SU-DHL-6 (cell line): ENCODE results near the gene FBXO17.
"Not testable (repeated sequence)": the region's sequence is repeated elsewhere in the genome, so short reads cannot be mapped to it uniquely, and the experiment has no call there.

Source experiments
- H2AFZ ChIP-seq: fragments of 200-600 bp; sonication (generic); 2 replicates; pipeline ENCODE4 v1.6.1; 2014; ENCODE audit warnings: low read depth, mild to moderate bottlenecking, moderate library complexity, mixed read lengths, antibody characterized with exemption, low read length; ENCODE audit not compliant: severe bottlenecking
- H3F3A ChIP-seq: fragments of 200-600 bp; shearing (Covaris generic); 2 replicates; pipeline ENCODE4 v1.6.0; 2016; ENCODE audit warnings: antibody characterized with exemption, mild to moderate bottlenecking; ENCODE audit not compliant: insufficient read depth
- H3K27ac ChIP-seq: fragments of 200-600 bp; sonication (generic); 2 replicates; pipeline ENCODE4 v1.5.1; 2016; ENCODE audit warnings: low read depth, mild to moderate bottlenecking, low read length, moderate library complexity, mixed read lengths
- H3K27me3 ChIP-seq: fragments of 200-600 bp; sonication (generic), shearing (Covaris generic); 2 replicates; pipeline ENCODE4 v1.6.0; 2014; ENCODE audit warnings: mild to moderate bottlenecking, low read length
- H3K36me3 ChIP-seq: fragments of 200-600 bp; sonication (generic); 2 replicates; pipeline ENCODE4 v1.6.1; 2014; ENCODE audit warnings: mild to moderate bottlenecking, low read length, mixed read lengths
- H3K4me2 ChIP-seq: fragments of 300-600, 200-600 bp; shearing (Covaris generic), sonication (generic); 2 replicates; pipeline ENCODE4 v1.6.0; 2014; ENCODE audit warnings: low read length, low read depth, mild to moderate bottlenecking; ENCODE audit not compliant: poor library complexity, severe bottlenecking
- H3K4me3 ChIP-seq: fragments of 200-600 bp; sonication (generic); 2 replicates; pipeline ENCODE4 v1.5.1; 2014; ENCODE audit warnings: antibody characterized with exemption, low read length, mild to moderate bottlenecking, mixed read lengths; ENCODE audit not compliant: insufficient read depth, poor library complexity, severe bottlenecking
- H3K79me2 ChIP-seq: fragments of 200-600 bp; sonication (generic); 2 replicates; pipeline ENCODE4 v1.6.1; 2014; ENCODE audit warnings: mild to moderate bottlenecking, low read length, moderate library complexity; ENCODE audit not compliant: insufficient read depth
- H3K9ac ChIP-seq: fragments of 200-600 bp; sonication (generic); 2 replicates; pipeline ENCODE4 v1.7.0; 2014; ENCODE audit warnings: mild to moderate bottlenecking, low read length
- H3K9me2 ChIP-seq: fragments of 200-600 bp; sonication (generic); replicated peaks from 2 replicates; pipeline ENCODE4 v1.6.1; 2014; ENCODE audit warnings: low read length; ENCODE audit not compliant: insufficient read depth
- H3K9me3 ChIP-seq: fragments of 200-600 bp; sonication (generic); 2 replicates; pipeline ENCODE4 v1.6.1; 2014; ENCODE audit warnings: low read length, mixed read lengths; ENCODE audit not compliant: insufficient read depth
- H4K20me1 ChIP-seq: fragments of 200-600 bp; sonication (generic); 2 replicates; pipeline ENCODE4 v1.6.1; 2014; ENCODE audit warnings: low read depth, mild to moderate bottlenecking, antibody characterized with exemption, low read length, moderate library complexity, mixed read lengths
- CTCF ChIP-seq: fragments of 200-600 bp; sonication (generic); IDR thresholded peaks from one replicate; pipeline ENCODE4 v1.5.1; 2017; ENCODE audit warnings: antibody characterized with exemption, mild to moderate bottlenecking, low read length, moderate library complexity; ENCODE audit not compliant: insufficient read depth, poor library complexity, severe bottlenecking
- EZH2phosphoT487 ChIP-seq: fragments of 200-600 bp; sonication (generic), shearing (Covaris generic); conservative IDR thresholded peaks from 2 replicates; pipeline ENCODE4 v1.6.1; 2018; ENCODE audit warnings: mild to moderate bottlenecking, antibody characterized with exemption, low read length, moderate library complexity, mixed read lengths

Gene FBXO17

GRCh38 chr19:38944981-38945506, 30.5 kb downstream of the FBXO17 start:
- H3K79me2 ChIP-seq: no peaks in the 10 kb centered on the region
- H3K9me3 ChIP-seq: no peaks in the 10 kb centered on the region
- no peak overlapping the region for H3K4me2 ChIP-seq
- H3K4me3 ChIP-seq: no peak overlapping the region
- H3K27me3 ChIP-seq: no peaks in the 10 kb centered on the region
- no peaks in the 10 kb centered on the region for H3K9me2 ChIP-seq
- H3K9ac ChIP-seq: no peak overlapping the region
- no peaks in the 10 kb centered on the region for H4K20me1 ChIP-seq
- H2AFZ ChIP-seq: no peak overlapping the region
- no peak overlapping the region for H3K27ac ChIP-seq
- no peak for TF ChIP-seq EZH2phosphoT487
- TF ChIP-seq CTCF: no peak
- H3K36me3 ChIP-seq: no peaks in the 10 kb centered on the region
- H3F3A ChIP-seq: no peaks in the 10 kb centered on the region

GRCh38 chr19:38942471-38943181, 32.9 kb downstream of the FBXO17 start:
- no peaks in the 10 kb centered on the region for H3K79me2 ChIP-seq

GRCh38 chr19:38941979-38942378, 33.6 kb downstream of the FBXO17 start:
- Histone ChIP-seq H3K9ac (no peak overlapping the region), H3K36me3 (no peaks in the 10 kb centered on the region), H3K27me3 (no peaks in the 10 kb centered on the region), H3K4me3 (no peak overlapping the region), H3F3A (no peaks in the 10 kb centered on the region), H3K4me2 (no peak overlapping the region), H3K9me2 (no peaks in the 10 kb centered on the region), H3K9me3 (no peaks in the 10 kb centered on the region), H3K27ac (no peak overlapping the region), H3K79me2 (no peaks in the 10 kb centered on the region), H2AFZ (no peak overlapping the region), H4K20me1 (no peaks in the 10 kb centered on the region)
- no peak for TF ChIP-seq CTCF
- no peak for TF ChIP-seq EZH2phosphoT487

More at GRCh38 chr19:38942471-38943181, 32.9 kb downstream of the FBXO17 start:
- no peak overlapping the region for H3K9ac ChIP-seq
- H3K4me3 ChIP-seq: no peak overlapping the region
- H3K27me3 ChIP-seq: no peaks in the 10 kb centered on the region
- no peaks in the 10 kb centered on the region for H3K36me3 ChIP-seq
- no peaks in the 10 kb centered on the region for H4K20me1 ChIP-seq
- H3K9me3 ChIP-seq: no peaks in the 10 kb centered on the region
- H2AFZ ChIP-seq: no peak overlapping the region
- H3F3A ChIP-seq: no peaks in the 10 kb centered on the region
- no peak for TF ChIP-seq CTCF
- TF ChIP-seq EZH2phosphoT487: no peak
- no peak overlapping the region for H3K4me2 ChIP-seq
- no peak overlapping the region for H3K27ac ChIP-seq
- H3K9me2 ChIP-seq: no peaks in the 10 kb centered on the region

- not testable (repeated sequence) for H3K4me3 ChIP-seq
Measured at GRCh38 chr19:38941466-38941865, 34.1 kb downstream of the FBXO17 start.

More at GRCh38 chr19:38941466-38941865, 34.1 kb downstream of the FBXO17 start:
- H2AFZ ChIP-seq, H3K36me3 ChIP-seq, H3K27me3 ChIP-seq, H3K9ac ChIP-seq, H3K9me3 ChIP-seq, H3K4me2 ChIP-seq, H3F3A ChIP-seq, H4K20me1 ChIP-seq, H3K9me2 ChIP-seq, H3K79me2 ChIP-seq, H3K27ac ChIP-seq: not testable (repeated sequence)
